BE2C (cell line): Measurements from ENCODE around the gene CEP192.

Source experiments
- DNase-seq: peaks from one replicate; pipeline ENCODE4 v3.0.0-alpha.2; 2020
- H3K27me3 ChIP-seq: fragments of 250-450 bp; sonication (Bioruptor Pico); 2 replicates; pipeline ENCODE4 v1.5.1; 2020; ENCODE audit warnings: mild to moderate bottlenecking
- H3K36me3 ChIP-seq: fragments of 250-450 bp; sonication (Bioruptor Pico); 2 replicates; pipeline ENCODE4 v1.5.1; 2020; ENCODE audit warnings: mild to moderate bottlenecking
- H3K4me1 ChIP-seq: fragments of 250-450 bp; sonication (Bioruptor Pico); 2 replicates; pipeline ENCODE4 v1.5.1; 2020
- H3K4me3 ChIP-seq: 2 replicates; pipeline ENCODE4 v1.5.1; 2011; ENCODE audit warnings: low read depth, low read length
- H3K9me3 ChIP-seq: fragments of 250-450 bp; sonication (Bioruptor Pico); 2 replicates; pipeline ENCODE4 v1.5.1; 2020
- TF ChIP-seq, protein P1 (sequence below): IDR thresholded peaks from 2 replicates; pipeline ENCODE4 v1.5.1; 2012; ENCODE audit warnings: mild to moderate bottlenecking, low read depth, low read length

The CEP192 gene

DNA sequence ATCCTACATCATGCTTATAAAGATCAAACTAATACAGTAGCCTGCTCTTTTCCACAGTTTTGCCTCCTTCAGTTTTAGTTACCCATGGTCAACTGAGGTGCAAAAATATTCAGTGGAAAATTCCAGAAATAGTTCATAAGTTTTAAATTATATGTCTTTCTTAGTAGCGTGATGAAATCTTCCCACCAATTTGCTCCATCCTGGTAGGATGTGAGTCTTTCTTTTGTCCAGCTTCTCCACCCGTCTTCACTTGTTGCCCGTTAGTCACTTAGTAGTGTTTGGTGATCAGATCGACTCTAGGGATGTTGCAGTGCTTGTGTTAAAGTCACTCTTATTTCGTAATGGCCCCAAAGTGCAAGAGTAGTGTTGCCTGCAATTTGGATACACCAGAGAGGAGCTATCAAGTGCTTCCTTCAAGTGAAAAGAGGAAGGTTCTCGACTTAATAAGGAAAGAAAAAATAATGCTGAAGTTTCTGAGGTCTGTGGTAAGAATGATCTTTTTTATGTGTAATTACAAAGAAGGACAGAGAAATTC lies 57.0 kb downstream of the CEP192 start:
- TF ChIP-seq, protein P1, sequence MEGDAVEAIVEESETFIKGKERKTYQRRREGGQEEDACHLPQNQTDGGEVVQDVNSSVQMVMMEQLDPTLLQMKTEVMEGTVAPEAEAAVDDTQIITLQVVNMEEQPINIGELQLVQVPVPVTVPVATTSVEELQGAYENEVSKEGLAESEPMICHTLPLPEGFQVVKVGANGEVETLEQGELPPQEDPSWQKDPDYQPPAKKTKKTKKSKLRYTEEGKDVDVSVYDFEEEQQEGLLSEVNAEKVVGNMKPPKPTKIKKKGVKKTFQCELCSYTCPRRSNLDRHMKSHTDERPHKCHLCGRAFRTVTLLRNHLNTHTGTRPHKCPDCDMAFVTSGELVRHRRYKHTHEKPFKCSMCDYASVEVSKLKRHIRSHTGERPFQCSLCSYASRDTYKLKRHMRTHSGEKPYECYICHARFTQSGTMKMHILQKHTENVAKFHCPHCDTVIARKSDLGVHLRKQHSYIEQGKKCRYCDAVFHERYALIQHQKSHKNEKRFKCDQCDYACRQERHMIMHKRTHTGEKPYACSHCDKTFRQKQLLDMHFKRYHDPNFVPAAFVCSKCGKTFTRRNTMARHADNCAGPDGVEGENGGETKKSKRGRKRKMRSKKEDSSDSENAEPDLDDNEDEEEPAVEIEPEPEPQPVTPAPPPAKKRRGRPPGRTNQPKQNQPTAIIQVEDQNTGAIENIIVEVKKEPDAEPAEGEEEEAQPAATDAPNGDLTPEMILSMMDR, result no peak
- Histone ChIP-seq H3K36me3 (peaks cover 10% of the 10 kb centered on the region), H3K4me1 (no peaks in the 10 kb centered on the region)

DNA sequence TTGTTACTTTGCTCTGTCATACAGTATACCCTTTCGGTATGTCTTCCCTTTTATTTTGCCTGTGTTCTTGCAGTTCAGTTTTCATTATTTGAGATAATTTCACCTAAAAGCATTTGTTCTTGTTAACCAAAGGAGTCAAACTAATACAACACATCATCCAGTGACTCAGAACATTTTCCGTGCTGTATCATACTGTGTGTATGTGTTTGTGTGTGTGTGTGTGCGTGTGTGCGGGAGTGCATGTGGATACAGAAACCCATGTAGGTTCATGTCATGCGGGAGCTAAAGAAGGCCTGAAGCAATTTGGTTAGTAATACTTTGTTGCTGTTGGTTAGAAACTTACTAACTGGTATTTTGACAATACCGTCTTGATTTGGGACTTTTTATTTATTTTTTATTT lies 60.0 kb downstream of the CEP192 start:
- TF ChIP-seq, protein P1, result no peak
- no peak for DNase-seq
- no peaks in the 10 kb centered on the region for H3K9me3 ChIP-seq
- no peaks in the 10 kb centered on the region for H3K4me1 ChIP-seq
- peaks cover 12% of the 10 kb centered on the region for H3K36me3 ChIP-seq
- H3K4me3 ChIP-seq, result no peak overlapping the region
- H3K27me3 ChIP-seq, result no peaks in the 10 kb centered on the region

More for the DNA sequence above, 57.0 kb downstream of the CEP192 start:
- Histone ChIP-seq H3K27me3 (no peaks in the 10 kb centered on the region), H3K9me3 (no peaks in the 10 kb centered on the region), H3K4me3 (no peak overlapping the region)
- no peak for DNase-seq

DNA sequence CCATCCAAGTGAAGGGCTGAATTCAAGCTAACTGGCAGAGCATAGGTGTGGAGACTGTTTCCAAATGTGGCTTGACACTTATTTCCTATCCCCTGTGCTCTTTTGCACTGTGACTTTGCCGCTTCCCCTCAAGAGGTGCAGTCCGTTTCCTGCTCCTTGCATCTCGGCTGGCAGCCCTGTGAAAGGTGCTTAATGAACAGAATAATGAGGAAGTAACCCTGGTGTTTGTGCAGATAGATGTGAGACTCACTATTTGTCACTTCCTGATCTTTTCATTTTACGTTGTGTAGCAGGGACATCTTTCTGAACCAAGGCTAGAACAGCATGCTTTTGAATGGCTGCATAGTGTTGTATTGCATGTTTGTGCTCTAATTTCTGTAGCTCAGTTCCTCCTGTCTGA lies 60.8 kb downstream of the CEP192 start:
- no peaks in the 10 kb centered on the region for H3K9me3 ChIP-seq
- H3K36me3 ChIP-seq, result peaks cover 12% of the 10 kb centered on the region
- TF ChIP-seq, protein P1, result no peak
- H3K4me1 ChIP-seq, result no peaks in the 10 kb centered on the region
- H3K4me3 ChIP-seq, result no peak overlapping the region
- no peak for DNase-seq
- no peaks in the 10 kb centered on the region for H3K27me3 ChIP-seq

GRCh38 chr18:13054336-13054735 lies 63.2 kb downstream of the CEP192 start:
- DNase-seq, result no peak
- no peaks in the 10 kb centered on the region for H3K27me3 ChIP-seq
- peaks cover 10% of the 10 kb centered on the region for H3K36me3 ChIP-seq
- H3K4me1 ChIP-seq, result no peaks in the 10 kb centered on the region
- H3K9me3 ChIP-seq, result no peaks in the 10 kb centered on the region
- H3K4me3 ChIP-seq, result no peak overlapping the region
- TF ChIP-seq, protein P1, result no peak

GRCh38 chr18:13061630-13062189 lies 70.5 kb downstream of the CEP192 start:
- Histone ChIP-seq H3K4me3 (no peak overlapping the region), H3K4me1 (no peaks in the 10 kb centered on the region), H3K27me3 (no peaks in the 10 kb centered on the region), H3K9me3 (no peaks in the 10 kb centered on the region), H3K36me3 (peaks cover 5% of the 10 kb centered on the region)
- no peak for DNase-seq
- TF ChIP-seq, protein P1, result no peak

GRCh38 chr18:13067124-13067523 lies 76.0 kb downstream of the CEP192 start:
- no peaks in the 10 kb centered on the region for H3K27me3 ChIP-seq
- no peaks in the 10 kb centered on the region for H3K9me3 ChIP-seq
- no peak for DNase-seq
- TF ChIP-seq, protein P1, result no peak
- no peaks in the 10 kb centered on the region for H3K4me1 ChIP-seq
- peaks cover 11% of the 10 kb centered on the region for H3K36me3 ChIP-seq
- no peak overlapping the region for H3K4me3 ChIP-seq
